Mammary epithelial cell (primary cell): ENCODE measurements around the gene COMMD10.

Experiments
- EZH2 ChIP-seq: IDR thresholded peaks from 2 replicates; pipeline ENCODE4 v1.6.1; 2012; ENCODE audit warnings: low read length, inconsistent platforms, borderline replicate concordance
- TF ChIP-seq, protein P1 (sequence below), 2 donors: IDR thresholded peaks in 1 of 2; conservative IDR thresholded peaks in 1 of 2; 2 replicates each; pipeline ENCODE4 v1.5.1; 2011 to 2012; ENCODE audit warnings: inconsistent platforms in 2 of 2, low read length in 2 of 2, mild to moderate bottlenecking in 2 of 2, control low read depth in 1 of 2, low read depth in 1 of 2; ENCODE audit not compliant: insufficient read depth in 1 of 2; ENCODE audit errors: extremely low read depth in 1 of 2

DNA sequence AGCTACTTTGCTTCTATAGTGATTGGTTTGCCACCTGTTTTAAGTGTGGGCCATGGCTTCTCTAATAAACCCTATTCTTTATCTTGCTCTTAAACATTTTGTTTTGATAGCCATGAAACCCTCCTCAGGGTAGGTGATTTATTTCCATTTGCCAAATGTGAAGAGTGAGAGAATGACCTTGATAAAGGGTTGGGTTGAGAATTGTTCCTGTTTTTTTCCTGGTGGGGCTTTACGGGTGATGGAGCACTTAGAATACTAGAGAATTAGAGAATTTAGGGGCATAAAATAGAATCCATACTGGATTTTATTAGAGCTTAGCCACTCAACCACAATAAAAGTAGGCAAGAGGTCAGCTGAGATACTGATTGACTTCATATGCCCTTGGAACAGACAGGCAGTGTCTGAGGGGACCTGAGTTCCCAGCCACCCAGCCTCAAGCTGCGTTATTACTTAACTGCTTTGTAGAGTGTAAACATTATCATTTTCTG is 68.9 kb downstream of the COMMD10 start:
- TF ChIP-seq, protein P1, sequence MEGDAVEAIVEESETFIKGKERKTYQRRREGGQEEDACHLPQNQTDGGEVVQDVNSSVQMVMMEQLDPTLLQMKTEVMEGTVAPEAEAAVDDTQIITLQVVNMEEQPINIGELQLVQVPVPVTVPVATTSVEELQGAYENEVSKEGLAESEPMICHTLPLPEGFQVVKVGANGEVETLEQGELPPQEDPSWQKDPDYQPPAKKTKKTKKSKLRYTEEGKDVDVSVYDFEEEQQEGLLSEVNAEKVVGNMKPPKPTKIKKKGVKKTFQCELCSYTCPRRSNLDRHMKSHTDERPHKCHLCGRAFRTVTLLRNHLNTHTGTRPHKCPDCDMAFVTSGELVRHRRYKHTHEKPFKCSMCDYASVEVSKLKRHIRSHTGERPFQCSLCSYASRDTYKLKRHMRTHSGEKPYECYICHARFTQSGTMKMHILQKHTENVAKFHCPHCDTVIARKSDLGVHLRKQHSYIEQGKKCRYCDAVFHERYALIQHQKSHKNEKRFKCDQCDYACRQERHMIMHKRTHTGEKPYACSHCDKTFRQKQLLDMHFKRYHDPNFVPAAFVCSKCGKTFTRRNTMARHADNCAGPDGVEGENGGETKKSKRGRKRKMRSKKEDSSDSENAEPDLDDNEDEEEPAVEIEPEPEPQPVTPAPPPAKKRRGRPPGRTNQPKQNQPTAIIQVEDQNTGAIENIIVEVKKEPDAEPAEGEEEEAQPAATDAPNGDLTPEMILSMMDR (conservative IDR thresholded peaks at IDR 0.05 in 1 of 2, IDR thresholded peaks at IDR 0.05 in 1 of 2; ENCODE audit: extremely low read depth in 1 of 2, insufficient read depth in 1 of 2, low read depth in 1 of 2, low read length in 2 of 2): no peak
- no peak for TF ChIP-seq EZH2
